NT2/D1 (cell line): ENCODE results near the gene MORN4.

Experiments used
- YY1 ChIP-seq: IDR thresholded peaks from 2 replicates; pipeline ENCODE4 v1.6.1; 2011; ENCODE audit not compliant: insufficient read length, insufficient read depth
- ZNF274 ChIP-seq: IDR thresholded peaks from 2 replicates; pipeline ENCODE4 v1.6.1; 2011; ENCODE audit warnings: mild to moderate bottlenecking, low read depth, low read length

DNA sequence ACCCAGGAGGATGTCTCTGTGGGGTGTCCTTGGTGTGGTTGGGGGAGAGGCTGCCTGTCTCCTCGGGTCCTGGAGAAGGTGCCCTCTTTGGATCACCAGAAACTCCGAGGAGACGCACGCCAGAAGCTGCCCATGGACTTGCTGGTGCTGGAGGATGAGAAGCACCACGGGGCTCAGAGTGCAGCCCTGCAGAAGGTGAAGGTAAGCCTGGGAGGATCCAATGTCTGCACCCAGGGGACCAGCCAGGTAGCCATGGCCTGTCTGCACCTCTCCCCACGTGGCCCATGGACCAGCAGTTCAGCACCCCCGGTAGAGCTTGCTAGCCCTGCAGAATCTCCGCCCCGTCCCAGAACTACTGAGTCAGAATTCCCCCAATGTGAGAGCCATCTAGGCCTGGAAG, 55.6 kb downstream of the MORN4 start:
- TF ChIP-seq ZNF274 (no peak), YY1 (no peak)
